Activated CD4-positive, alpha-beta memory T cell treated with anti-CD3 and anti-CD28 coated beads for 36 hours (primary cell): ENCODE measurements around the gene NSD1. TPM values are rescaled to one million over a fixed set of nuclear protein-coding genes. Genes with fewer than 3 reads are reported as not detected.

ENCODE experiments used
- CTCF ChIA-PET: fragments of 350-600 bp; sonication (Branson Sonifier 250); formaldehyde crosslinking; loops from one replicate; lab custom pipeline; 2021; ENCODE audit warnings: antibody characterized with exemption, inconsistent platforms; lab: Charles Lee
- POLR2A ChIA-PET: fragments of 350-600 bp; sonication (Branson Sonifier 250); formaldehyde crosslinking; loops from one replicate; lab custom pipeline; 2021; ENCODE audit warnings: antibody characterized with exemption; lab: Charles Lee
- DNase-seq: peaks from one replicate; pipeline ENCODE4 v3.0.0-alpha.2; 2020
- H3K27ac Mint-ChIP-seq: one replicate; pipeline ENCODE4 v1.8.0; 2021; ENCODE audit warnings: mixed read lengths
- H3K27me3 Mint-ChIP-seq: one replicate; pipeline ENCODE4 v1.8.0; 2021; ENCODE audit warnings: mixed read lengths
- H3K36me3 Mint-ChIP-seq: one replicate; pipeline ENCODE4 v1.8.0; 2021; ENCODE audit warnings: mixed read lengths
- H3K4me1 Mint-ChIP-seq: one replicate; pipeline ENCODE4 v1.8.0; 2021; ENCODE audit warnings: low read depth, mixed read lengths
- H3K4me3 Mint-ChIP-seq: one replicate; pipeline ENCODE4 v1.8.0; 2021; ENCODE audit warnings: mild to moderate bottlenecking, mixed read lengths
- H3K9me3 Mint-ChIP-seq: one replicate; pipeline ENCODE4 v1.8.0; 2021; ENCODE audit warnings: mixed read lengths
- intact Hi-C: fragments of 100-400 bp; cut with micrococcal nuclease; formaldehyde crosslinking; loops from one replicate; pipeline ENCODE4 v1.15.1; 2023
- total RNA-seq, 2 experiments: library from RNA; stranded (reverse); gene quantifications; one replicate each; pipeline ENCODE4 v1.2.3, GENCODE V29; 2021

NSD1 gene
- 10 to 100 TPM; 54.6 to 55.5 TPM for total RNA-seq

DNA sequence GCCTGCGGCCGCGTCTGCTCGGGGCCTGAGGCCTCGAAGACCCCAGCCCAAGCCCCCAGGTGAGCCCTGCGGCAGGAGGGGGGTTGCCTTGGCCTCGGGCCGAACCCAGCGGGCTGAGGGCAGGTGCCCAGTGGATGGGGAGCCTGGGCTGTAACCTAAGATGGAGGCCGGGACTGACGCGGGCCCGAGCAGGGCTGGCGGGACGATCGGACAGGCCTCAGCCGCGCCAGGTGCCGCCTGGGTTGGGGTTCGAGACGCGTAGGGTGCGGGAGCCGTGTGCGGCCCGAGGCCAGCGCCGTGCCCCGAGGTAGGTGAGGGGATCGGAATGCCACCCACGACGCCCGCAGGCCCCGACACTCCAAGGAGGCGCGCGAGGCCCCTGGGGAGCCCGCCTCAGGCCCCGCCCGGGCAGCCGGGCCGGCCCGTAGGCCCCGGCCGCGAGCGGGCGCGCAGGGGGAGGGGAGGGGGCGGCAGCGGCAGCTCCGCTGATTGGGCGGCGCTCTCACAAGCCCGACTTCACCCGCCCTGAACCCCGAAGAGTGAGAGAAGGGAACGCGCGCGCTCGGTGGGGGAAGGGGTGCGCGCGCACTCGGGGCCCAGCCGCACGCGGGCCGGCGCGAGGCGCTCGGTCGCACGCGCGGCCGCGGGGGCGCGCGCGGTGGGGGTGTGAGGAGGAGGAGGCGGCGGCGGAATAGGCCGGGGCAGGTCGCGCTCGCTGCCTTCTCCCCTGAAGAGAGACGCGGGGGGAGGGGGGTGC lies at the start of gene NSD1:
Gene NSD1, plus strand, starts transcription at position 678 of the 757 bp plus-strand sequence. CDS start 1,331 bp downstream, outside the sequence.
- Mint-ChIP-seq H3K36me3 (peaks cover 29% of the 10 kb centered on the region), H3K27ac (peak within 1 kb of the TSS; percentile 89), H3K4me3 (peak within 1 kb of the TSS; percentile 90), H3K9me3 (no peaks in the 10 kb centered on the region), H3K27me3 (no peaks in the 10 kb centered on the region), H3K4me1 (peaks cover 46% of the 10 kb centered on the region)
- ChIA-PET CTCF (interaction anchor here (2.0 to 6.8 kb wide), 2 partner anchors 21 to 258 kb away, joined by 4 to 66 read pairs; no protein-coding TSS in a partner anchor), POLR2A (interaction anchor here (0.9 to 1.7 kb wide), 3 partner anchors 9 to 15 kb away, joined by 3 to 4 read pairs (median 3); no protein-coding TSS in a partner anchor)
- DNase-seq: peak; percentile 93
- intact Hi-C loops: loop anchor here (1.0 to 5.0 kb wide), 5 partner anchors 19 to 596 kb away; partner anchors contain the start of genes LMAN2, PRELID1, RAB24 and RNF44

GRCh38 chr5:177084175-177084574 lies 49.4 kb upstream of the NSD1 start:
- H3K4me3 Mint-ChIP-seq: no peak overlapping the region
- CTCF ChIA-PET: interaction anchor here (0.7 to 8.2 kb wide), 2 partner anchors 12 to 393 kb away, joined by 3 to 76 read pairs; no protein-coding TSS in a partner anchor

DNA sequence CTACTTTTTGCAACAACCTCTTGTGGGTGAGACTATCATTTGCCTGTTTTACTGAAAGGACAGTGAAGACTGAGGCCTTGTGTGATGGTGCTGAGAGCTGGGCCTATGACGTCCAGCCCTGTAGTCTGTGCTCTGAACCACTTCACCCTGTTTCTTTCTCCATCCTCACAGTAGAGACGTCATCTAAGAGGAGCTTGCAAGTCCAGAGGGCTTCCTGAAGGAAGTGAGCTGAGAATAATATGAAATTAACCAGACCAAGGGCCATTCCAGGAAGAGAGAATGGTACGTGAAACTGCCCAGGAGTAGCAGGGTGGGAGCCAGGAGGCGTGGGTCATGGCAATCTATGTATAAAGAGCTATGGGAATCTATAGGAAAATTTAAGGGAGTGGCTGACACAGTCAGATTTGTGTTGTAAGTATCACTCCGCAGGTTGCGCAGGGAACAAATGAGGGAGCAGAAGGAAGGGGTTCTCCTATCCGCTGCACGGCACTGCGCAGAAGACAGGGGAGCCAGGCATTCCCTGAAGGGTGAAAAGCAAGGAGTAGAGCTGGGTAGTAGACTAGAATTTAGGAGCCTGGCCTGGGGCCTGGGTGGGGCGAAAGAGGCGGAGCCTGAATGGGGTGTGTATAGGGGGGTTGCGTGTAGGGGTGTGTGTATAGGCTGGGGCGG lies 47.5 kb upstream of the NSD1 start:
- ChIA-PET POLR2A (no interaction called here), CTCF (interaction anchor here (0.6 to 8.2 kb wide), 8 partner anchors 9 to 489 kb away, joined by 3 to 76 read pairs (median 3); no protein-coding TSS in a partner anchor)
- no peak for DNase-seq
- no peaks in the 10 kb centered on the region for H3K36me3 Mint-ChIP-seq
- peaks cover 8% of the 10 kb centered on the region for H3K27me3 Mint-ChIP-seq
- intact Hi-C loops: no loop called here
- H3K9me3 Mint-ChIP-seq: no peaks in the 10 kb centered on the region
- H3K4me3 Mint-ChIP-seq: peak overlapping the region; percentile 21
- H3K27ac Mint-ChIP-seq: no peak overlapping the region
- H3K4me1 Mint-ChIP-seq: peaks cover 4% of the 10 kb centered on the region

More at GRCh38 chr5:177084175-177084574, 49.4 kb upstream of the NSD1 start:
- H3K9me3 Mint-ChIP-seq: no peaks in the 10 kb centered on the region
- no peak overlapping the region for H3K27ac Mint-ChIP-seq
- peaks cover 8% of the 10 kb centered on the region for H3K27me3 Mint-ChIP-seq
- peaks cover 4% of the 10 kb centered on the region for H3K4me1 Mint-ChIP-seq
- intact Hi-C loops: no loop called here
- H3K36me3 Mint-ChIP-seq: no peaks in the 10 kb centered on the region
- DNase-seq: no peak
- POLR2A ChIA-PET: no interaction called here

- peaks cover 8% of the 10 kb centered on the region for H3K27me3 Mint-ChIP-seq
- no peaks in the 10 kb centered on the region for H3K36me3 Mint-ChIP-seq
- H3K27ac Mint-ChIP-seq: no peak within 1 kb of the TSS
- peak; percentile 66 for DNase-seq
- peaks cover 4% of the 10 kb centered on the region for H3K4me1 Mint-ChIP-seq
- intact Hi-C loops: no loop called here
- peak within 1 kb of the TSS; percentile 25 for H3K4me3 Mint-ChIP-seq
- ChIA-PET POLR2A (no interaction called here), CTCF (interaction anchor here (0.6 to 8.2 kb wide), 8 partner anchors 9 to 490 kb away, joined by 3 to 76 read pairs (median 3); no protein-coding TSS in a partner anchor)
- no peaks in the 10 kb centered on the region for H3K9me3 Mint-ChIP-seq
These were observed 46.7 kb upstream of the NSD1 start, which contains the start of gene FGFR4 for GRCh38 chr5:177086654-177087397. Gene FGFR4, plus strand, starts transcription at chr5:177086915. Its CDS starts 2,688 bp downstream, at chr5:177089603.

DNA sequence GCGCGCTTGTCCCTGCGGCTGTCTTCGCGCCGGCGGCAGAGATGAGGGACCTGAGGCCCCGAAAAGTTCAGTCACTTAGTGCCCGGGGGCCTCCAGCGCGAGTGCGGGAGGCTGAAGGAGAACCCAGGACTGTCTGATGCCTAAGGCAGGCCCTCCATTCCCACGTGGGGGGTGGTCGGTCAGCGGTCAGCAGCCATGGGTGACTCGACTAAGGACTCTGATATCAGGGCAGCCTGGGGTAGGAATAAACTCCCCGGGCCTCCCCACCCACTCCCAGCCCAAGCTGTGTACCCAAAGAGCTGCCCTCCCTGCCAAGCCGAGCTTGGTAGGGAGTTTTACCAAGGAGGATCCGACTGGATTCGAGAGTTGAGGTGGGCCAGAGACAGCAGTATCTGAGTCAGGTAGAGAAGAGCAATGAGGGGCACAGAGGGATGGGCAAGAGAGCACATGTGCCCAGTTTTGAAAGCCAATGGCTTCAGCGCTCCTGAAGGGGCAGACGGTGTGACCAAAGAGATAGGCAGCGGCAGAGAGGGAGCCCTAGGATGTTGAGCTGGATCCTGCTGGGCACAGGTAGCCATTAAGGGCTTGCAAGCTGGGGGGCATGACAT lies 46.1 kb upstream of the NSD1 start:
- H3K36me3 Mint-ChIP-seq: no peaks in the 10 kb centered on the region
- ChIA-PET CTCF (interaction anchor here (1.3 to 8.2 kb wide), 2 partner anchors 15 to 23 kb away, joined by 5 to 76 read pairs; no protein-coding TSS in a partner anchor), POLR2A (no interaction called here)
- H3K4me1 Mint-ChIP-seq: peaks cover 4% of the 10 kb centered on the region
- intact Hi-C loops: no loop called here
- peaks cover 8% of the 10 kb centered on the region for H3K27me3 Mint-ChIP-seq
- no peak overlapping the region for H3K4me3 Mint-ChIP-seq
- no peak for DNase-seq
- H3K9me3 Mint-ChIP-seq: no peaks in the 10 kb centered on the region
- H3K27ac Mint-ChIP-seq: no peak overlapping the region

- intact Hi-C loops: no loop called here
- Mint-ChIP-seq H3K36me3 (no peaks in the 10 kb centered on the region), H3K27me3 (peaks cover 8% of the 10 kb centered on the region), H3K27ac (no peak overlapping the region), H3K4me3 (no peak overlapping the region), H3K9me3 (no peaks in the 10 kb centered on the region), H3K4me1 (peaks cover 4% of the 10 kb centered on the region)
- no peak for DNase-seq
- ChIA-PET CTCF (interaction anchor here (0.6 to 8.2 kb wide), 4 partner anchors 17 to 25 kb away, joined by 4 to 76 read pairs (median 4); no protein-coding TSS in a partner anchor), POLR2A (no interaction called here)
These were observed 44.4 kb upstream of the NSD1 start for GRCh38 chr5:177089127-177089526.

GRCh38 chr5:177089825-177090641 lies 43.5 kb upstream of the NSD1 start:
- H3K4me3 Mint-ChIP-seq: no peak overlapping the region
- CTCF ChIA-PET: interaction anchor here (0.6 to 1.7 kb wide), 3 partner anchors 18 to 24 kb away, joined by 4 read pairs; no protein-coding TSS in a partner anchor
- no peaks in the 10 kb centered on the region for H3K36me3 Mint-ChIP-seq
- DNase-seq: no peak
- intact Hi-C loops: no loop called here
- no peaks in the 10 kb centered on the region for H3K9me3 Mint-ChIP-seq
- peaks cover 4% of the 10 kb centered on the region for H3K4me1 Mint-ChIP-seq
- H3K27ac Mint-ChIP-seq: no peak overlapping the region
- H3K27me3 Mint-ChIP-seq: peaks cover 8% of the 10 kb centered on the region
- POLR2A ChIA-PET: no interaction called here

- Mint-ChIP-seq H3K4me1 (peaks cover 4% of the 10 kb centered on the region), H3K36me3 (no peaks in the 10 kb centered on the region), H3K27ac (no peak overlapping the region), H3K9me3 (no peaks in the 10 kb centered on the region), H3K27me3 (peaks cover 8% of the 10 kb centered on the region), H3K4me3 (no peak overlapping the region)
- intact Hi-C loops: no loop called here
- CTCF ChIA-PET: interaction anchor here (1.7 kb wide), 1 partner anchor 21 kb away, joined by 4 read pairs; no protein-coding TSS in a partner anchor
- POLR2A ChIA-PET: no interaction called here
- DNase-seq: no peak
These were observed 42.8 kb upstream of the NSD1 start for GRCh38 chr5:177090813-177091212.

DNA sequence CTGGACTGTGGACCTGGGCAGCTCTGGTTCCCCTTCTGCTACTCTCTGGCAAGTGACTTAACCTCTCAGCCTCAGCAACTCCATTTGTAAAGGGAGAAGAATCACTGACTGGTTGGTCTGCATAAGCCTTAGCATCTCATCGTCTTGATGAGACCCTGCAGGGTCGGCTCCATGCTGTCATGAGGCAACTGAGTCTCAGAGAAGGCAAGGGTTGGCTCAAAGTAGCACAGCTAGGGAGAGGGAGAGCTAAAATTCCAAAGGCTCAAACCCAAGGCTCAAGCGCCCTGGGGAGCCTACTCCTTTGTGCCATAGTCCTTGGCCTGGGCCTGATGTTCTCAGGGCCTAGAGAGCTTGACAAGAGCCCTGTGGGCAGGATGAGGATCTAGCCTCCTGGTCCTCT lies 42.3 kb upstream of the NSD1 start:
- Mint-ChIP-seq H3K4me1 (peaks cover under 1% of the 10 kb centered on the region), H3K27ac (no peak overlapping the region), H3K9me3 (no peaks in the 10 kb centered on the region), H3K4me3 (no peak overlapping the region), H3K27me3 (peaks cover 8% of the 10 kb centered on the region), H3K36me3 (no peaks in the 10 kb centered on the region)
- intact Hi-C loops: no loop called here
- POLR2A ChIA-PET: no interaction called here
- CTCF ChIA-PET: no interaction called here
- no peak for DNase-seq

- no peak for DNase-seq
- no peaks in the 10 kb centered on the region for H3K9me3 Mint-ChIP-seq
- H3K4me1 Mint-ChIP-seq: no peaks in the 10 kb centered on the region
- CTCF ChIA-PET: interaction anchor here (1.5 kb wide), 1 partner anchor 21 kb away, joined by 4 read pairs; no protein-coding TSS in a partner anchor
- POLR2A ChIA-PET: no interaction called here
- H3K36me3 Mint-ChIP-seq: no peaks in the 10 kb centered on the region
- no peak overlapping the region for H3K4me3 Mint-ChIP-seq
- intact Hi-C loops: no loop called here
- H3K27ac Mint-ChIP-seq: no peak overlapping the region
- H3K27me3 Mint-ChIP-seq: peaks cover 8% of the 10 kb centered on the region
These were observed 41.1 kb upstream of the NSD1 start for GRCh38 chr5:177092178-177093081.
